Stimulated activated CD8-positive, alpha-beta memory T cell treated with anti-CD3 and anti-CD28 coated beads, Interleukin-7, amount 100 ng/mL, for 1 hour (primary cell): Measurements from ENCODE around the gene STARD7.
A peak's percentile ranks its signal among the peaks of the same experiment; 100 is the strongest.
"Not testable (repeated sequence)": the region's sequence is repeated elsewhere in the genome, so short reads cannot be mapped to it uniquely, and the experiment has no call there.

Source experiments
- DNase-seq, 2 donors: peaks; one replicate each; pipeline ENCODE4 v3.0.0-alpha.2; 2020; ENCODE audit warnings: low read depth in 2 of 2

The STARD7 gene

GRCh38 chr2:96163768-96164429 lies 44.7 kb downstream of the STARD7 start:
- peak in 1 of 2 donors; percentile 51 for DNase-seq

GRCh38 chr2:96163415-96163767 lies 45.2 kb downstream of the STARD7 start:
- no peak for DNase-seq

- no peak for DNase-seq
Observed at GRCh38 chr2:96161898-96162297, 46.7 kb downstream of the STARD7 start.

DNA sequence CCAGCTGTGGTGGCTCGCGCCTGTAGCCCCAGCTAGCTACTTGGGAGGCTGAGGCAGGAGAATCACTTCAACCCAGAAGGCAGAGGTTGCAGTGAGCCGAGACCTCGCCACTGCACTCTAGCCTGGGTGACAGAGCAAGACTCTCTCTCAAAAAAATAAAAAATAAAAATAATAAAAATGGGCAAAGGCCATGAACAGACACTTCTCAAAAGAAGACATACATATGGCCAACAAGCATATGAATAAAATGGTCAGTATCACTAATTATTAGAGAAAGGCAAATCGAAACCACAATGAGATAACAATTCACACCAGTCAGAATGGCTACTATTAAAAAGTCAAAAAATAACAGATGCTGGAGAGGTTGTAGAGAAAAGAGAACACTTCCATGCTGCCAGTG lies 48.3 kb downstream of the STARD7 start:
- DNase-seq = not testable (repeated sequence)

- no peak for DNase-seq
Observed at GRCh38 chr2:96159084-96159830, 49.4 kb downstream of the STARD7 start.

DNA sequence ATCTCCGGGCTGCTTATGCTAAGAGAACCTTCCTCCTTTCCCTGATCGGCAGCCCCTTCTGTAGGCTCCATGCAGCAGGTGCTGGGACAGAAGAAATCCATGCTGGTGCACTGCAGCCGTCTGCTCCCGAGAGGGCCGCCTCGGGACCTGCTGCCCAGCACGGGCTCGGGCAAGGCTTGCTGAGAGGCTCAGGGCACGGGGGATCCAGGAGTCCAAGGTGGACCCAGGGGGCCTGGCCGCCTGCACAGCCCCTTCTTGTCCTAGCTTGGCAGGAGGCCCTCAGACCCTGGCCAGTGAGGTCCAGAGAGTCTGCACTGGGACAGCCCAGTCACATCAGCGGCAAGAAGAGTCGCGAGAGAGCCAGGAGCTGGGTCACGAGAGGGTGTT lies 50.1 kb downstream of the STARD7 start:
- DNase-seq = no peak

DNA sequence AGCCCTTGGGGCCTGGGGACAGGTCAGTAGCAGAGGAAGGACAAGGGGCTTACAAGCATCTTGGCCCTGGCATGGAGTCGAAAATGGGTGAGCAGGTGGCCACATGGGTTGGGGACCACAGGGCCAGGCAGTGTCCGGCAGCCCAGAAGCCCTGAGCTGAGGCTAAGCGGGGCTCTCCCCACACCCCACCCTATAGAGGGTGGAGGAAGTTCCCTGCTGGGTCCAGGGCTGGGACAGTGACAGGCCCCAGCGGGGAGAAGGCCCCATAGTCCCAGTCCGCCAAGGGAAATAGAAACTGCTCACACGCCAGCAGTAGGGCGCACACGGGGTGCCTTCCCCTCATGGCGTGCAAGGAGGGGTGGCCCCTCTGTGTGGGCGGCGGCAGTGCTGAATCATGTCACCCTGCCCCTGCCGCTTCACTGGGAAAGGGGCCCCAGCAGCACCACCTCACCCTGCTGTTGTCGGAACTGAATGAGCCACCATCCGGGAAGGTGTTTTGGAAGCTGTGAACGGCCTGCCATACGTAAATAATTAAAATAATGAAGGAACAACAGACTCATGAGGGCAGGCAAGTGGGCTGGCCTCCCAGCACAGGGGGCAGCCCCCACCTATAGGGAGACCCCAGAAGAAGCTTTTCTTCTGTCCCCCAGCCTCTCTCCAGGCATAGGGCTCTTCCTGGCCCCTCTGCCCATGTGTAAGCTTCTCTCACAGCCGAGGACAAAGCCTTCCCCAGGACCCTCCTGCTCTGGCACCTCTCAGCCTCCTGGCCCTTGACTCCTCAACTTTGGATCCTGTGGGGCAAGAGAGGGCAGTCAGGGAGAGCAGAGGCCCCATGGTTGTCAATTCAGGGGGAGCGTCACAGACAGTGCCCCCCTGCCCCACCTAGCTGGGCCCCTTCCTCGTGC lies 50.7 kb downstream of the STARD7 start:
- DNase-seq = no peak

GRCh38 chr2:96156926-96157648 lies 51.5 kb downstream of the STARD7 start:
- DNase-seq = no peak

- DNase-seq = no peak
Observed at GRCh38 chr2:96156011-96156820, 52.4 kb downstream of the STARD7 start.

DNA sequence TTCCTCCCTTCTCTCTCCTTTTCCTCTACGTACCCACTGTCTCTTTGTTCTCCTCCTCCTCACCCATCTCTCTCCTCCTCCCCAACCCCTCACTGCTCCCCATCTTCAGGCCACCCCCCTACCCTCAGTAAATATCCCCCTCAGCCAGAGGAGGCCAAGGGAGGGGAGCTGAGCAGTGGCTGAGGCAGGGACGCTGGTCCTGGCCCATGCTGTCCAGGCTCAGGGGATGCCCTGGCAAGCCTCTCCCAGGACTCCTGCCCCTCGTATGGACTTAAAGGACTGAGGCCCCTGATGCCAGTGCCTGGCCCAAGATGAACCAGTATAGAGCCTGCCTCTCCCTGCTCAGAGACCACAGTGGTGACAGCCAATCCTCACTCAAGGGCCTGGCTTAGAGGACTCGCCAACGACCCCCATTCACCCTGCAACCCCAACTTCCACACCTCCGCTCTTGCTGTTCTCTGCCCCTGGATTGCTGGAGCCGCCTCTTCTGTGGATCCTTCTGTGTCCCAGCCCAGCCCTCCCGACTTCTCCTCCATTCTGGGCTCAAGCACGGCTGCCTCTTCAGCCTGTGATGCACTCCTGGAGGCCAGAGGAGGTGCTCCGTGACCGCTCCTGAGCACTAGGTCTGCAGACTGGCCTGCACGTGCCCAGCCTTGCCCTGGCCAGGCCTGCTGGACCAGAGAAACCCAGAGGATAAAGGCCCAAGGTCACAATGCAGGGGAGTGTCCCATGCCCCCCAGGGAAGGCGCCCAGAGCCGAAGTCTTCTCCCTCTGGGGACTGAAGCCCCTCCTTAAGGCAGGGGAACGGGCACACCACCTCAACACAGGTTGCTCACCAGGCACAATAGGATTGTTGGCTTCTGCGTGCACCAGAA lies 53.9 kb downstream of the STARD7 start:
- DNase-seq = no peak

DNA sequence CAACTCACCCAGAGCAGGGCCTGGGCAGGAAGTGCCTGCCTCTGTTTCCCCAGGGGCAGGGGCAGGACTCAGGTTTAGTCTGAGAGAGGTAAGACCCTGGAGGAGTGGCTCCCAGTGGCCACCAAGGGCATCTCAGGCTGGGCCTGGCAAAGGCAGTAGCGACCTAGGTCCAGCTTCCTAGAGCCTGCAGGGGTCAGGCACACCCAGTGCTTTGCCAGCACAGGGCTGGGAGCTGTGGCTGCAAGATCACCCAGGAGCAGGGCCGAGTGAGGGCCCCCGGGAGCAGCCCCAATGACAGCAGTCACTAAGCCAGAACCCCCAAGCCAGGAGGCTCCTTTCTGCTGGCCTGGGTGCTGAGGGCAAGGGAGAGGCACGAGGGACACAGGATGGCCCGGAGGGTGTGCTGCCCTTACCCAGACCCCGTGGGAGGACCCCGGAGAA lies 54.6 kb downstream of the STARD7 start:
- no peak for DNase-seq

GRCh38 chr2:96153291-96153713 lies 55.3 kb downstream of the STARD7 start:
- no peak for DNase-seq

DNA sequence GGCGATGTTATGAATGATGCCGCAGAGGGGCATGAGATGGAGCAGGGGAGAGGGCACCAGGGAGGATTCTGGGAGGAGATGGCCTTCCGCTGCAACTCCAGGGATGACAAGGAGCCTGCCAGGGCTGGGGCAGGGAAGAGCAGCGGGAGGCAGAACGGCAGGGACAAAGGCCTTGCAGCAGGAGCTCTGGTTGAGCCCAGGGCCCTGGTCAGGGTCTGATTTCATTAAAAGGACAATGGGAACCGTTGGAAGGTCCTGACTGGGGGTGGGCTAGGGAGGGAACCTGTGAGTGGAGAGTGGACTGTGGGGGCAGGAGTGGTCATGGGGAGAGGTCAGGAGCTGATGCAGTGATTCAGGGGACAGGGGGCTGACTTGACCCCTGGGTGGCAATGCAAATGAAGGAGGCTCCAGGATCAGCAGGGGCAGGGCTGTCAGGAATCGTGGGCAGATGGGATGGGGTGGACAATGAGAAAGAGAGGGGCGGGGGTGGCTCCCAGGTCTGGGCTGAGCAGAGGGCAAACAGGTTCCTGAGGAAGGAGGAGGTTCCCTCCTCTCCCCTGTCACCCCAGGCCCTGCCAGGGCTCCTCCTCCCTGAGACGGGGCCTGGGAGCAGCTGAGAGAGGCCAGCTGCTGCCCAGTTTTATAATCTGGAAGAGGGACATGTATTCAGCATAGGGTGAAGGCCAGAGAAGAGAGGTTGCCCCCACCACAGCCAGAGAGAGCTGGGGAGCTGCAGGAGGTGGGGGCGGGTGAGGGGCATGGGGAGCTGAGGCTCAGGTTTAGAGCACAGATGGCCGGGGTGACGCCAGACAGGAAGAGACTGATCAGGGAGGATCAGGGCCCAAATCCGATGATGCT lies 56.1 kb downstream of the STARD7 start:
- DNase-seq = no peak

- DNase-seq = no peak
Observed at GRCh38 chr2:96151595-96152303, 56.9 kb downstream of the STARD7 start.

- no peak for DNase-seq
Observed at GRCh38 chr2:96150791-96151594, 57.6 kb downstream of the STARD7 start.

- DNase-seq = no peak
Observed at GRCh38 chr2:96150007-96150640, 58.5 kb downstream of the STARD7 start.
